Vein endothelial cell (primary cell): ENCODE data around the gene ZNF280A. TPM values are rescaled to one million over a fixed set of nuclear protein-coding genes. Genes with fewer than 3 reads are reported as not detected.

Experiments
- total RNA-seq: library from RNA; depleted of rRNA; stranded (reverse); fragments of >200 nt; gene quantifications from 2 replicates; pipeline ENCODE4 v1.2.3, GENCODE V29; 2012

ZNF280A gene, protein sequence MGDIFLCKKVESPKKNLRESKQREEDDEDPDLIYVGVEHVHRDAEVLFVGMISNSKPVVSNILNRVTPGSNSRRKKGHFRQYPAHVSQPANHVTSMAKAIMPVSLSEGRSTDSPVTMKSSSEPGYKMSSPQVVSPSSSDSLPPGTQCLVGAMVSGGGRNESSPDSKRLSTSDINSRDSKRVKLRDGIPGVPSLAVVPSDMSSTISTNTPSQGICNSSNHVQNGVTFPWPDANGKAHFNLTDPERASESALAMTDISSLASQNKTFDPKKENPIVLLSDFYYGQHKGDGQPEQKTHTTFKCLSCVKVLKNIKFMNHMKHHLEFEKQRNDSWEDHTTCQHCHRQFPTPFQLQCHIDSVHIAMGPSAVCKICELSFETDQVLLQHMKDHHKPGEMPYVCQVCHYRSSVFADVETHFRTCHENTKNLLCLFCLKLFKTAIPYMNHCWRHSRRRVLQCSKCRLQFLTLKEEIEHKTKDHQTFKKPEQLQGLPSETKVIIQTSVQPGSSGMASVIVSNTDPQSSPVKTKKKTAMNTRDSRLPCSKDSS
- total RNA-seq = not detected in 2 replicates

DNA sequence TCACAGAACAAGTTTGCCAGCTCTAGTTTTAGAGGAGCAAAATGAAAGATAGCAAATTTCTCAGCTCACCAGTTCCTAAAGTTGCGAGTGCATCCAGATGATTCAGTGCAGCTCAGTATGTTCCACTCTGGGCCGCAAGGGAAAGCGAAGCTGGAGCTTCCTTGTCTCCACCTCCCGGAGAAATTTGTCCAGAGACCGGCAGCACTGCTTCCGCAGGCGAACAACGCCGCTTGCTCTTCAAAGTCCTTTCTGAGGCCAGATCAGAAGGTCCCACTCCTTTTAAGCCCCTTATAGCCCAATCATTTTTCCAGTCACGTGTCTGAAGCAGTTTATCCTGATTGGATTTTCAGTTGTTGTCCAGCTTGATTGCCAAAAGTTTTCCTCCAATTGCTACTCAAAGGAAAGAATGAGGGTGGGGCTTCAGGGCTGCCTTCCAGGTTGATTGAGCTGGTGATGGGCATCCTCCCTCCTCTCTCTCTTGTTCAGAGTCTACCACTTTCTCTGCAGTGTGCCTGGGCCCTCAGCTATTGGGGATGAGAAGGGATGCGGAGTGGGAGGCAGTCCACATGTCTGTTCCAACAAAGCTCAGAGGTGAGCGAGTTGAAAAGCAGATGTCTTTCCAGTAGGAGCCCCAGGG, at the start of gene ZNF280A:
TSS of gene ZNF280A (minus strand) at position 251 of the 637 bp plus-strand sequence. CDS start 4,640 bp downstream, outside the sequence.

DNA sequence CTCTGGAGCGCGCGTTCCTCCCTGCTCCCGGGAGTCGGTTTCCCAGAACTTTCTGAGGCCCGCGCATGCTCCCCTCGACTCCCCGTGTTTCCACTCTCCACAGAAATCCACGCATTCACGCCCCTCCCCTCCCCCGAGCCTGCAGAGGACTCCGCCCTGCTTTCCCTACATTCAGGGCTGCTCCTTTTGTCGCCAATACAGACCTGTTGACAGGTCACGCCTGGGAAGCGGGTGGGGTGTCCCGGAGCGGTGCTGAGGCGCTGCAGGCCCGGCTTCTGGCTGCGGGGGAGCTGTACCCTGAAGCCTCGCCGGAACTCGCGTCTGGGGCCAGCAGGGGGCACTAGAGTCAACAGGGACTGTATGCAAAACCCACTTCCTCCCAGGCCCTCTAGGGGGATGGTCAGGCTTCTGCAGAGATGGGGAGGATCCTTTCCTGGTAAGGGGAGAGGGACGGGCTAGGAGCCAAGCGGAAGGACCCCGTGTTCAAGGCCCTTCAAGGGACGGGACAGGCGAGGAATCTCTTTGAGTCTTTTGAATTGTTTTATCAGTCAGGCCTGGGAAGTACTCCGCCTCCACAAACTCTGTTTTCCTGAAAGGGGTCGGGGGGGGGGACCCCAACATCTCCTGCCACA, 39.0 kb upstream of the ZNF280A start, which contains the start of gene PRAME:
TSS of gene PRAME (minus strand) at position 294 of the 632 bp plus-strand sequence. CDS start 2,433 bp downstream, outside the sequence.

DNA sequence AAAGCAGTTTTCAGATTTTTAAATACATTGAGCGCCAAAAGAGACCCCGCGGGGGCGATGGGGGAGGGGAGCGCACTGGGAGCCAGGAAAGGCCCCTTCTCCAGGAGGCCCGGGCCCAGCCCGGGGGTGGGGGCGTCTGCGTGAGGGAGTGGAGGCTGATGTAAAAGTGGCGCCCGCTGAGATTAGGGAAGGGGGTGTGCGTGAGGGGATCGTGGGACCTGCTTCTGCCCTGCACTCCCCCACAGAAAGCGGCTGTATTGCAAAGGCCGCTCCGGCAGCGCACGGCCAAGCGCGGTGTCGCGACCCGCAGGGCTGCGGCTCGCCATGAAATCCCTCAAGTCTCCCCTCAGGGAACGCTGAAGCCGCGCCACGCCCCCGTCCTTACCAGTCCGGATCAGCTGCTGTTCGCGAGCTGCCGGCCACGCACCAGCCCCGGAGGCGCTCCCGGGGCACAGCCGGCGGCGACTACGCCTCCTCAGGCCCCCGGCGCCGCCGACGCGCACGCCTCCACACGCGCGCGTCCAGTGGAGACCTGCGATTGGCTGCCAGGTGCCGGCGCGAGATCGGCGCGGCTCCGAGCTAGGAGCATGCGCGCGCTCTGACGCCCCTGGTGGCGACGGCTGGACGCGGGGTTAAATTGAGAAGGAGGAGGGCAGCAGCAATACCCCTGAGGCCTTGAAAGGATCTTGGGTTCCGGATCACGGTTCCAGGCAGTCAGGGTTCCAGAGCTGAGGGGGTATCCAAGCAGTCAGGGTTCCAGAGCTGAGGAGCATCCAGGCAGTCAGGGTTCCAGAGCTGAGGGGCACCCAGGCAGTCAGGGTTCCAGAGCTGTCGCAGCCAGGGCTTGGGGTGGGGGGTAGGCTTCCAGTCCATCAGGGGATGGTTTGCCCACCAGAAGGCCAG, 11.5 kb downstream of the ZNF280A start, which contains the start of gene ZNF280B:
TSS of gene ZNF280B (minus strand) at position 469 of the 903 bp plus-strand sequence. CDS start 19,344 bp downstream, outside the sequence.

Other genes starting within 250 kb of the ZNF280A start
- gene ZNF280B, start 11.5 kb downstream of the ZNF280A start, total RNA-seq = 1.5 and 1.6 TPM in 2 replicates
- not detected in 2 replicates for gene PRAME, start 39.0 kb upstream of the ZNF280A start, total RNA-seq
- gene GGTLC2, start 124.3 kb upstream of the ZNF280A start, total RNA-seq = not detected in 2 replicates